Mucosa of descending colon (tissue), 3 donors: Measurements from ENCODE around the gene INSC. TPM values are rescaled to one million over a fixed set of nuclear protein-coding genes. Genes with fewer than 3 reads are reported as not detected.

Source experiments
- ATAC-seq: fragments of 200-7000 bp; cut with Tn5 transposase; one replicate; pipeline ENCODE4 v1.9.1; 2020; ENCODE audit warnings: mild to moderate bottlenecking, moderate library complexity
- DNase-seq, 3 donors: peaks; one replicate each; pipeline ENCODE4 v3.0.0-alpha.2; 2020
- H3K36me3 ChIP-seq: fragments of 200-600 bp; one replicate; pipeline ENCODE4 v1.8.0; 2021; ENCODE audit warnings: low read depth, mild to moderate bottlenecking
- H3K4me1 ChIP-seq: fragments of 200-600 bp; one replicate; pipeline ENCODE4 v1.8.0; 2021; ENCODE audit warnings: low read depth, mild to moderate bottlenecking
- H3K4me3 ChIP-seq: fragments of 200-600 bp; one replicate; pipeline ENCODE4 v1.8.0; 2021; ENCODE audit warnings: mild to moderate bottlenecking
- H3K9me3 ChIP-seq: fragments of 200-600 bp; one replicate; pipeline ENCODE4 v1.8.0; 2021; ENCODE audit warnings: mild to moderate bottlenecking
- intact Hi-C, 2 donors: fragments of 100-400 bp; cut with DNase I in 1 of 2; cut with micrococcal nuclease in 1 of 2; formaldehyde crosslinking; loops; one replicate each; pipeline versions ENCODE4 v1.11.0 to v1.11.1; 2022; cut with DNase I, micrococcal nuclease
- total RNA-seq, 3 donors: library from RNA; stranded (reverse); fragmentation: NEBNext Ultra II Directional in 2 of 3; extraction: Animal tissue kit (Norgen Biotek cat#: 25700) in 2 of 3; gene quantifications; one replicate each; pipeline versions ENCODE4 v1.2.1 to v1.2.4, GENCODE V29; 2021 to 2023
- TF ChIP-seq, protein P1 (sequence below): fragments of 200-600 bp; IDR thresholded peaks from one replicate; pipeline ENCODE4 v1.8.0; 2022; ENCODE audit warnings: antibody characterized with exemption, mild to moderate bottlenecking
- donor health status: DM: no; HTN: no; CAD: no; lungs with moderate emphysema.
- donor health status: DM: no; HTN: no; CAD: no.
- donor health status: DM: no; HTN: yes; CAD: no.

INSC gene
- total RNA-seq, 3 donors from 2014 or later = 1.4 to 4.2 (median 2.6) TPM

DNA sequence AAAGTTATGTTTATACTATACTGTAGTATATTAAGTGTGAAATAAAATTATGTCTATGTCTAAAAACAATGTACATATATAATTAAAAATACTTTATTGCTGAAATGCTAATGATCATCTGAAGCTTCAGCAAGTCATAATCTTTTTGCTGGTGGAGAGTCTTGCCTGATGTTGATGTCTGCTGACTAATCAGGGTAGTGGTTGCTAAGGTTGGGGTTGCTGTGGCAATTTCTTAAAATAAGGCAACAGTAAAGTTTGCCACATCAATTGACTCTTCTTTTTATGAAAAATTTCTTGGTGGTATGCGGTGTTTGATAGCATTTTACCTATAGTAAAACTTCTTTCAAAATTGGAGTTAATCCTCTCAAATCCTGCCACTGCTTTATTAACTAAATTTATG is 21.4 kb downstream of the INSC start:
- TF ChIP-seq, protein P1, sequence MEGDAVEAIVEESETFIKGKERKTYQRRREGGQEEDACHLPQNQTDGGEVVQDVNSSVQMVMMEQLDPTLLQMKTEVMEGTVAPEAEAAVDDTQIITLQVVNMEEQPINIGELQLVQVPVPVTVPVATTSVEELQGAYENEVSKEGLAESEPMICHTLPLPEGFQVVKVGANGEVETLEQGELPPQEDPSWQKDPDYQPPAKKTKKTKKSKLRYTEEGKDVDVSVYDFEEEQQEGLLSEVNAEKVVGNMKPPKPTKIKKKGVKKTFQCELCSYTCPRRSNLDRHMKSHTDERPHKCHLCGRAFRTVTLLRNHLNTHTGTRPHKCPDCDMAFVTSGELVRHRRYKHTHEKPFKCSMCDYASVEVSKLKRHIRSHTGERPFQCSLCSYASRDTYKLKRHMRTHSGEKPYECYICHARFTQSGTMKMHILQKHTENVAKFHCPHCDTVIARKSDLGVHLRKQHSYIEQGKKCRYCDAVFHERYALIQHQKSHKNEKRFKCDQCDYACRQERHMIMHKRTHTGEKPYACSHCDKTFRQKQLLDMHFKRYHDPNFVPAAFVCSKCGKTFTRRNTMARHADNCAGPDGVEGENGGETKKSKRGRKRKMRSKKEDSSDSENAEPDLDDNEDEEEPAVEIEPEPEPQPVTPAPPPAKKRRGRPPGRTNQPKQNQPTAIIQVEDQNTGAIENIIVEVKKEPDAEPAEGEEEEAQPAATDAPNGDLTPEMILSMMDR = no peak
- Histone ChIP-seq H3K4me1 (no peaks in the 10 kb centered on the region), H3K36me3 (no peaks in the 10 kb centered on the region), H3K9me3 (no peaks in the 10 kb centered on the region), H3K4me3 (no peak overlapping the region)
- ATAC-seq (no peak), DNase-seq (no peak)
- intact Hi-C loops = no loop called here

DNA sequence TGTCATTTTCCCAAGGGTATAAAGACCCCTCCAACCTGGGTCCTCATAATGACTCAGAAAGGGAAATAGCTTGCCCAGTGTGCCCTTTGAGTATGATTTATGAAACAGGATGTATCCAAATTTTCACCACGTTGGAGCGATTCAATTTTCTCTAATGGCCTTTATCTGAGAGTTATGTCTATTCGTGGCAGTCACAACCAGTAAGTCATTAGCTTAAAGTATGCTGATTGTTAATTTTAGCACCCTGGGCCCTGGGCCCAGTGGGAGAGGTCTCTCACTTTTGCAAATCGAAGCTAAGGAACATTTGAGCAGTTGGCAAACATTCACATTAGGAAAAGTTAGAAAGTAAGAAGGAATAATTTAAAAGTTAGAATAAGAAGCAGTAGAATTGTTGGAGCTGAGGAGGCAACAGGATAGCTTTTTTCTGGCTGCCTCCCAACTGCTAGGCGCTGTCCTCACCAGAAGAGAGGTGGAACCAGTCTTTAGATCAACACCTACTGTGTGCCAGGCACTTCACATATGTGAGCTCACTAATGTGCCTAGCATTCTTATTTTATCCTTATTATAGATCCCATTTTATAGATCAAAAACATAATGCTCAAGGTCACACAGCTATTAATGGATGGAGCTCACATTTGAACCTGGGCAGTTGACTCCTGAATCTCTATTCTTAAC is 24.5 kb downstream of the INSC start:
- DNase-seq (no peak), ATAC-seq (no peak)
- TF ChIP-seq, protein P1 = no peak
- Histone ChIP-seq H3K4me3 (no peak overlapping the region), H3K9me3 (no peaks in the 10 kb centered on the region), H3K36me3 (no peaks in the 10 kb centered on the region), H3K4me1 (no peaks in the 10 kb centered on the region)
- intact Hi-C loops = no loop called here

DNA sequence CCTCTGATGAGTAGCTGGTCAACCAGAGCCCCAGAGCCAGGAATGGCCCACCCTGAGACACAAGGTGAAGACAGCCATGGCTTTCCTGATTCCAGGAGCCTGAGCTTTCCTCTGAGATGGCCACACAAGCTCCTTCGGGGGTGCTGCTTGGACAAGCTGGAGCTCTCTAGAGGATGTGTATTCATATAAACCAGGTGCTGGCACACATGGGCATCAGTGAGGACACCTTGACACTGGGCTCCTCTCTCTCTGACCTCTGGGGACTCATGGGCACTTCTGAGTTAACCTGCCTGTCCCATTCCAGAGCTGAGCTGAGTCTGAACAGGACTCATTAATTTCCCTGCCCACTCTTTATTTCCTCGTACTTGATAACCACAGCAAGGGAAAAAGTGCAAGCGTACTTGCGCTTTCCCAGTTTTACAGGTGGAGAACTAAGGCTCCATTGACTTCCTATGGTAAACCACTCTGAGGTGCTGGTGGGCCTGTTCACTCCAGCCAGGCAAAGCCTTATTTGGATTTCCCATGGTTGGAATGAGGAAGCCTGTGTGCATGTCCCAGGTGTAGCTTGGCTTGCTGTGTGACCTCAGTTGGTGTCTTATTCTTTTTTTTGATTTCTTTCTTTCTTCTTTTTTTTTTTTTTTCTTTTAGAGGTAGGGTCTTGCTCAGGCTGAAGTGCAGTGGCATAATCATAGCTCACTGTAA is 25.4 kb downstream of the INSC start:
- intact Hi-C loops = no loop called here
- H3K4me1 ChIP-seq = peaks cover 5% of the 10 kb centered on the region
- no peaks in the 10 kb centered on the region for H3K9me3 ChIP-seq
- H3K36me3 ChIP-seq = no peaks in the 10 kb centered on the region
- DNase-seq = no peak
- TF ChIP-seq, protein P1 = no peak
- no peak for ATAC-seq
- no peak overlapping the region for H3K4me3 ChIP-seq

DNA sequence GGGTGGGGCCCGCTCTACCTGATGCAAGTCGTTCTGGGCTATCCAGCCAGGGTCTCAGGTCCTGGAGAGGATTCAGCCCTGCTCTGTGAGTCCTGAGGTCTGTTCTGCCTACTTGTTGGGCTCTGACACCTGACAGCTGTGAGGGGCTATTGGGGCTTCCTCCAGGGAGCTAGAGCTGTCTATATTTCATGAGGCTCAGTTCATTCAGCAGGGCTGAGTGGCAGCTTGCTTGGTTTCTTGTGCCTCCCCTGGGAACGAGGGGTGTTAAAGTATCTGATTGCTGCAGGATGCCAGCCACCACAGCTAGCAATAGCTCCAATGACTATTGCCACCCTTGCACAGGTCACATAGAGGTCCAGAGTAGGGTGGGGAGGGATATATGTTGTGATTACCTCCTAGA is 26.7 kb downstream of the INSC start:
- H3K4me3 ChIP-seq = no peak overlapping the region
- intact Hi-C loops = no loop called here
- H3K36me3 ChIP-seq = no peaks in the 10 kb centered on the region
- ATAC-seq (no peak), DNase-seq (no peak)
- peaks cover 12% of the 10 kb centered on the region for H3K4me1 ChIP-seq
- H3K9me3 ChIP-seq = no peaks in the 10 kb centered on the region
- TF ChIP-seq, protein P1 = no peak

DNA sequence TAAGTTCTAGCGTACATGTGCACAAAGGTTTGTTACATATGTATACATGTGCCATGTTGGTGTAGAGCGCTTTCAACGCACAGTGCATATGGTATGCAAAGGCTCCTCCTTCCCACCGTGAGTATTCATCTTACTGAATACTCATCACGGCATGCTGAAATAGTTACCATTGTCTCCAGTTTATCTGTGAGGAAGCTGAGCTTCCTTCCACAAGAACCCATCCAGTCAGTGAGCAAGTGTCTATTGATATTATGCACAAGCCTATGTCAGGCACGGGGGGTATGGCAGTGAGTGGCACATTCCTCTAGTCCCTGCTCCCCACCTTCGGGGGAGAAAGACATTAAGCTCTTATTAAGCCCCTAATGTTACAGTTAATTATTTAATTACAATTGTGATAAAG is 28.1 kb downstream of the INSC start:
- intact Hi-C loops = no loop called here
- ATAC-seq (no peak), DNase-seq (no peak)
- Histone ChIP-seq H3K9me3 (no peaks in the 10 kb centered on the region), H3K4me3 (no peak overlapping the region), H3K36me3 (no peaks in the 10 kb centered on the region), H3K4me1 (peaks cover 13% of the 10 kb centered on the region)
- TF ChIP-seq, protein P1 = no peak
